ENCODE results near the gene CLP1. TPM values are rescaled to one million over a fixed set of nuclear protein-coding genes. Genes with fewer than 3 reads are reported as not detected.

Gene CLP1
- total RNA-seq, 1 experiment from 2014 or later: 35.5 TPM

- no peaks in the 10 kb centered on the region for H3K9me3 Mint-ChIP-seq
- no peak for DNase-seq
- no peak overlapping the region for H3K4me2 ChIP-seq (ENCODE audit: insufficient read depth, insufficient read length, low read length)
- H2AK5ac ChIP-seq (ENCODE audit: insufficient read length, low read length): no peak overlapping the region
- H3K27me3 Mint-ChIP-seq (ENCODE audit: low read depth): no peaks in the 10 kb centered on the region
- no peak overlapping the region for H2BK5ac ChIP-seq (ENCODE audit: insufficient read length, low read length)
- H3K4me3 Mint-ChIP-seq: no peak overlapping the region
- no peaks in the 10 kb centered on the region for H3K27me3 ChIP-seq (ENCODE audit: insufficient read depth, low read length)
- no peak overlapping the region for H4K8ac ChIP-seq (replicated peaks; ENCODE audit: insufficient read length, low read depth, low read length)
- no peak overlapping the region for H3K23ac ChIP-seq (ENCODE audit: insufficient read length, low read depth, low read length)
- no peaks in the 10 kb centered on the region for H4K20me1 ChIP-seq (ENCODE audit: control insufficient read depth, insufficient read depth, insufficient read length)
- no peak overlapping the region for H3K27ac ChIP-seq (ENCODE audit: insufficient read length, low read depth, low read length)
- no peaks in the 10 kb centered on the region for H3K9me3 ChIP-seq (ENCODE audit: control insufficient read depth, low read depth, low read length)
- H3K79me1 ChIP-seq (ENCODE audit: insufficient read depth, low read depth, low read length, poor library complexity, severe bottlenecking): no peaks in the 10 kb centered on the region
- no peak overlapping the region for H3T11ph ChIP-seq (ENCODE audit: low read length)
- H3K36me3 Mint-ChIP-seq (ENCODE audit: insufficient read depth in 1 of 3, low read depth in 3 of 3): peaks cover 28 to 63% (median 47%) of the 10 kb centered on the region in 3 experiments; a peak in 6 of 7 replicates
- H4K91ac ChIP-seq (ENCODE audit: insufficient read length, low read depth, low read length): no peak overlapping the region
- no peak overlapping the region for H2BK15ac ChIP-seq (ENCODE audit: low read depth, low read length)
- H2BK120ac ChIP-seq (ENCODE audit: low read depth, low read length, poor library complexity, severe bottlenecking): no peak overlapping the region
- H2BK20ac ChIP-seq (ENCODE audit: low read depth, low read length, poor library complexity, severe bottlenecking): no peak overlapping the region
- H4K5ac ChIP-seq (ENCODE audit: insufficient read length, low read depth, low read length): no peak overlapping the region
- no CpG with 5 or more reads among the region's 4 CpGs for WGBS (ENCODE audit: extremely low coverage, insufficient read length, low lambda C conversion rate)
- H3K4me1 Mint-ChIP-seq: peaks cover 0 to 4% of the 10 kb centered on the region in 2 experiments; a peak in 1 of 4 replicates
- H2BK12ac ChIP-seq (ENCODE audit: insufficient read length, low read depth, low read length): no peak overlapping the region
- no peak for TF ChIP-seq CTCF (conservative IDR thresholded peaks at IDR 0.05)
- no peak overlapping the region for H2AFZ ChIP-seq (ENCODE audit: low read length)
- H3K23me2 ChIP-seq (ENCODE audit: insufficient read length, low read depth, low read length, poor library complexity, severe bottlenecking): no peaks in the 10 kb centered on the region
- H3K27ac Mint-ChIP-seq: no peak overlapping the region; a peak in 1 of 7 replicates
- no peak overlapping the region for H3K18ac ChIP-seq (ENCODE audit: insufficient read length, low read depth, low read length)
- H3K56ac ChIP-seq (ENCODE audit: insufficient read length, low read depth, low read length): no peak overlapping the region
- H3K4ac ChIP-seq (ENCODE audit: low read depth, low read length): no peak overlapping the region
- no peaks in the 10 kb centered on the region for H3K79me2 ChIP-seq (ENCODE audit: insufficient read depth, low read length)
- no peak overlapping the region for H3K14ac ChIP-seq (ENCODE audit: insufficient read depth, low read length)
- no peaks in the 10 kb centered on the region for H3K4me1 ChIP-seq (ENCODE audit: insufficient read depth, low read length)
- H3K9ac ChIP-seq (ENCODE audit: extremely low read depth, insufficient read length, low read length): no peak overlapping the region
Measured at GRCh38 chr11:57703341-57703740, 45.8 kb downstream of the CLP1 start.
